Fibroblast of lung (primary cell): ENCODE data around the gene GIMAP1. TPM values are rescaled to one million over a fixed set of nuclear protein-coding genes. Genes with fewer than 3 reads are reported as not detected.

Source experiments
- DNase-seq, 2 donors: peaks; one replicate each; pipeline versions ENCODE4 v3.0.0 to v3.0.0-alpha.2; 2010; ENCODE audit warnings: low read depth in 2 of 2
- H2AFZ ChIP-seq: 2 replicates; pipeline ENCODE4 v1.5.1; 2012; ENCODE audit warnings: low read length, control low read depth, inconsistent platforms
- H3K27ac ChIP-seq: 2 replicates; pipeline ENCODE4 v1.5.1; 2011; ENCODE audit warnings: low read length, control low read depth; ENCODE audit not compliant: insufficient read depth
- H3K27me3 ChIP-seq: 2 replicates; pipeline ENCODE4 v1.5.1; 2011; ENCODE audit warnings: mild to moderate bottlenecking, low read length; ENCODE audit not compliant: control insufficient read depth, insufficient read depth
- H3K36me3 ChIP-seq: 2 replicates; pipeline ENCODE4 v1.5.1; 2011; ENCODE audit warnings: low read length; ENCODE audit not compliant: control insufficient read depth, insufficient read depth
- H3K4me1 ChIP-seq: 2 replicates; pipeline ENCODE4 v1.5.1; 2011; ENCODE audit warnings: low read length; ENCODE audit not compliant: control insufficient read depth, insufficient read depth; ENCODE audit errors: extremely low read depth
- H3K4me2 ChIP-seq: 2 replicates; pipeline ENCODE4 v1.5.1; 2011; ENCODE audit warnings: low read length, control low read depth; ENCODE audit not compliant: insufficient read depth; ENCODE audit errors: extremely low read depth
- H3K4me3 ChIP-seq, 4 experiments: fragments of 200-600 bp in 1 of 4; sonication (generic) in 1 of 4; replicated peaks in 1 of 4; 2 replicates each; pipeline ENCODE4 v1.5.1; 2011 to 2016; ENCODE audit warnings: low read length in 4 of 4, low read depth in 3 of 4, mild to moderate bottlenecking in 3 of 4, control low read depth in 2 of 4, inconsistent platforms in 1 of 4, mixed read lengths in 1 of 4; ENCODE audit not compliant: insufficient read depth in 1 of 4; ENCODE audit errors: control extremely low read depth in 1 of 4
- H3K79me2 ChIP-seq: 2 replicates; pipeline ENCODE4 v1.5.1; 2012; ENCODE audit warnings: mild to moderate bottlenecking, low read length, inconsistent platforms; ENCODE audit not compliant: control insufficient read depth, insufficient read depth
- H3K9ac ChIP-seq: 2 replicates; pipeline ENCODE4 v1.5.1; 2011; ENCODE audit warnings: mild to moderate bottlenecking, low read length, control low read depth; ENCODE audit not compliant: insufficient read depth
- H3K9me3 ChIP-seq: 2 replicates; pipeline ENCODE4 v1.5.1; 2012; ENCODE audit warnings: low read depth, low read length; ENCODE audit not compliant: control insufficient read depth, insufficient read depth
- H4K20me1 ChIP-seq: 2 replicates; pipeline ENCODE4 v1.5.1; 2011; ENCODE audit warnings: low read length; ENCODE audit not compliant: control insufficient read depth, insufficient read depth; ENCODE audit errors: extremely low read depth
- CTCF ChIP-seq, 2 donors: IDR thresholded peaks in 1 of 2; conservative IDR thresholded peaks in 1 of 2; 1 replicate in 1 of 2; 2 replicates in 1 of 2; pipeline ENCODE4 v1.5.1; 2011 to 2012; ENCODE audit warnings: low read length in 2 of 2, control low read depth in 1 of 2, inconsistent platforms in 1 of 2, low read depth in 1 of 2, mild to moderate bottlenecking in 1 of 2
- EZH2 ChIP-seq: IDR thresholded peaks from 2 replicates; pipeline ENCODE4 v1.5.1; 2012; ENCODE audit warnings: low read length, control low read depth, mild to moderate bottlenecking; ENCODE audit errors: missing control alignments
- polyA plus RNA-seq, 2 donors: library from polyadenylated mRNA; depleted of rRNA in 1 of 2; stranded (reverse) in 1 of 2; unstranded in 1 of 2; fragments of >200 nt; gene quantifications; 2 replicates each; pipeline ENCODE4 v1.2.1, GENCODE V29; 2011 to 2012; ENCODE audit warnings: missing spikeins in 1 of 2
- total RNA-seq: library from RNA; depleted of rRNA; stranded (reverse); fragments of >200 nt; gene quantifications from 2 replicates; pipeline ENCODE4 v1.2.1, GENCODE V29; 2014

Gene GIMAP1
- total and polyA plus RNA-seq, 2 donors (not counting 1 experiment from before 2014, with no cell fraction given): under 0.01 to 0.01 TPM

- Histone ChIP-seq H3K27ac (no peak overlapping the region), H3K4me1 (no peaks in the 10 kb centered on the region), H3K27me3 (no peaks in the 10 kb centered on the region), H3K4me2 (no peak overlapping the region), H2AFZ (no peak overlapping the region), H3K9me3 (no peaks in the 10 kb centered on the region), H3K36me3 (no peaks in the 10 kb centered on the region), H4K20me1 (no peaks in the 10 kb centered on the region), H3K4me3 (no peak overlapping the region), H3K9ac (no peak overlapping the region), H3K79me2 (no peaks in the 10 kb centered on the region)
- DNase-seq: no peak
- TF ChIP-seq EZH2: no peak
- no peak for TF ChIP-seq CTCF (conservative IDR thresholded peaks at IDR 0.05 in 1 of 2, IDR thresholded peaks at IDR 0.05 in 1 of 2; ENCODE audit: low read depth in 1 of 2, low read length in 2 of 2)
Observed at GRCh38 chr7:150748376-150748775, 32.0 kb downstream of the GIMAP1 start.

GRCh38 chr7:150751702-150752101 is 35.3 kb downstream of the GIMAP1 start:
- Histone ChIP-seq H3K4me2 (no peak overlapping the region), H2AFZ (no peak overlapping the region), H3K27ac (no peak overlapping the region), H3K9ac (no peak overlapping the region), H3K4me3 (no peak overlapping the region), H3K9me3 (no peaks in the 10 kb centered on the region), H3K79me2 (no peaks in the 10 kb centered on the region), H4K20me1 (no peaks in the 10 kb centered on the region), H3K4me1 (no peaks in the 10 kb centered on the region), H3K27me3 (no peaks in the 10 kb centered on the region), H3K36me3 (no peaks in the 10 kb centered on the region)
- no peak for DNase-seq
- no peak for TF ChIP-seq EZH2
- TF ChIP-seq CTCF (conservative IDR thresholded peaks at IDR 0.05 in 1 of 2, IDR thresholded peaks at IDR 0.05 in 1 of 2; ENCODE audit: low read depth in 1 of 2, low read length in 2 of 2): no peak

- Histone ChIP-seq H3K36me3 (no peaks in the 10 kb centered on the region), H3K27me3 (no peaks in the 10 kb centered on the region), H3K4me1 (no peaks in the 10 kb centered on the region), H3K27ac (no peak overlapping the region), H3K4me2 (no peak overlapping the region), H3K9me3 (no peaks in the 10 kb centered on the region), H3K9ac (no peak overlapping the region), H4K20me1 (no peaks in the 10 kb centered on the region), H3K79me2 (no peaks in the 10 kb centered on the region), H2AFZ (no peak overlapping the region), H3K4me3 (no peak overlapping the region)
- DNase-seq: no peak
- TF ChIP-seq CTCF (conservative IDR thresholded peaks at IDR 0.05 in 1 of 2, IDR thresholded peaks at IDR 0.05 in 1 of 2; ENCODE audit: low read depth in 1 of 2, low read length in 2 of 2): no peak
- no peak for TF ChIP-seq EZH2
Observed at GRCh38 chr7:150753239-150753638, 36.8 kb downstream of the GIMAP1 start.
